GF-D8 (cell line): Measurements from ENCODE around the gene HAGHL.

Experiments
- DNase-seq: peaks from one replicate; lab custom pipeline; 2025; lab: John Stamatoyannopoulos, UW

The HAGHL gene

DNA sequence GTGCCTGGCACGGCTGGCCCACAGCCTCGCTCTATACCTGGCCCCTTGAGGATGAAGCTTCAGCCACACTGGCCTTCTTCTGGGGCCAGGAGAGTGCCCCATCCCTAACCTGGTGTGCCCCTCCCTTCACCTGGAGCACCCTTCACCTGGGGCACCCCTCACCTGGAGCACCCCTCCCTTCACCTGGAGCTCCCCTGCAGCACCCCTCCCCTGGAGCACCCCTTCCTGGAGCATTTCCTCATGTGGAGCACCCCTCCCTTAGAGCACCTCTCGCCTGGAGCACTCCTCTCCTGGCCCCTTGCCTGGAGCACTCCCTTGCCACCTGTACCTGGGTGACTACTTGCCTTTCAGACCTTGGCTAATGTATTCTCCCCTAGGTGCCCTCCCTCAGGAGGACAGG is 18.9 kb upstream of the HAGHL start:
- DNase-seq = no peak

DNA sequence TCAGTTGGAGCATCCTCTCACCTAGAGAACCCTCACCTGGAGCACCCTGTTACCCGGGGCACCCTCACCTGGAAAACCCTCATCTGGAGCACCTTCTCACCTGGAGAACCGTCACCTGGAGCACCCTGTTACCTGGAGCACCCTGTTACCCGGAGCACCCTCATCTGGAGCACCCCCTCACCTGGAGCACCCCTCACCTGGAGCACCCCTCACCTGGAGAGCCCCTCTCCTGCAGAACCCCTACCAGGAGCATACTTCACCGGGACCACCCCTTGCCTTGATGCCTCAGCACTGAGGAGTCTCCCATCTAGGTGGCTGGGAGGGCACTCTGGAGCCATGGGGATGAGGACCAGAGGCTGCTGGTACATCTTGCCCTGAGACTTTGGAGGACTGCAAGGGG is 17.9 kb upstream of the HAGHL start:
- DNase-seq = no peak

DNA sequence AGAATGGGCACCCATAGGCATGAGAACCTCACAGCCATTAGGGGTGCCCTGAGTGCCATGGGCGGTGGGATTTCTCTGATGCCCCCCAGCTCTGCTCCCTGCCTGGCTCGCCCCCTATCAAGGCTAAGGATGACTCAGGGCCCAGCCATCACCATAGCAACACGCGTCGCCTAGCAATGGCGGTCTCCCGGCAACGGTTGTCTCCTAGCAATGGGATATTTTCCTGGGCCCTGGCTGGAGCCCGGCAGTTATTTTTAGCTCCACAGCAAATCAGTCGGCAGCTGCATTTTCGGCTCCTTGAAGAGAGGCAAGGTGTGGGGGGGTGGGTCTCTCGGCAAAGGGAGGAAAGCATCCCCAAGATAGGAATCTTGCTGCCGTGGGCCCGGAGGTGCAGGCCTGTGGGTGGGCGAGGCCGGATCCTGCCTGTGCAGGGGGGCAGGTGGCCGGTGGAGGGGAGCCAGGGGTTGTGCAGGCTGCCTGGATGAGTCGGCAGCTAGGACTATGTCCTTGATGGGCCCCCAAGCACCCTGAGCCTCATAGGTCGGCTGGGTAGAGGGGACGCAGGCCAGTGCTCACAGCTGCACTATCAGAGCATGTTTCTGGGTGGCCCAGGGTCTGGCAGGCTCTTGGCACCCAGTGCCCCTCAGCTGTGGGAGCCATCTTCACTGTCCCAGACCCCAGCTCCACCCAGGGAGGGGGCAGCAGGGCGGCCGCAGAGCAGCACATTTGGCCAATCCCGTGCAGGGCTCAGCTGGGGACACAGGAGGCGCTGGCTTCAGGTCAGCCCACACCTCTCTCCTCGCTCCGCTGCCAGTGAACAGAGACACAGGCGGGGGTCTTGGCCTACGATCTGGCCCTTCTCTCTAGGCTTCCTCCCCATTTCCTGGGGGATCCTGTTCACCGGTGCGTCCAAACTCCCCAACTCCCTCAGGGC is 17.1 kb upstream of the HAGHL start:
- no peak for DNase-seq

DNA sequence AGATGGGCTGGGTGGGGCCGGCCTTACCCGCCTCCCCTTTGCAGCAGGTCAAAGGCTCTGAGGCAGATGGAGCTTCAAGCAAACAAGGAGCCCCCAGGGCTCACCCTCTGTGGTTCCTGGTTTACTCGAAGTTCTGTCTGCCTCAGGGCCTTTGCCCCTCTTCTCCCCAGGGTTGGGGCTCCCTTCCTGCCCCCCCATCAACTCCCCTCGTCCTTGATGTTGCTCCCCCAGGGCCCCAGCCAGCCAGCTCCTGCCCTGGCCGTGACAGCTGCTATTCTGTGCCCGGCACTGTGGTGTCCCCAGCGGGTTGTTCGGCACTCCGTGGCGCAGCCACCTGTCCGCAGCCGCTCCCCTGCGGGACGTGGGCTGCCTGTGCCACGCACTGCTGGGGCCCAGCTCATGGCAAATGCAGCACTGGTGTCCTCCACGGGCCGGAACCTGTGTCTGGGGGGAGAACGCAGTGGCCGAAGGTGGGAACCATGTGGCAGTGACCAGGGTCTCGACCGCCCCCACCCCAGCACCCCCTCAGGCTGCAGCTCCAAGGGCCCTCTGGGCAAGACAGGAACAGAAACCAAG is 16.3 kb upstream of the HAGHL start:
- no peak for DNase-seq

DNA sequence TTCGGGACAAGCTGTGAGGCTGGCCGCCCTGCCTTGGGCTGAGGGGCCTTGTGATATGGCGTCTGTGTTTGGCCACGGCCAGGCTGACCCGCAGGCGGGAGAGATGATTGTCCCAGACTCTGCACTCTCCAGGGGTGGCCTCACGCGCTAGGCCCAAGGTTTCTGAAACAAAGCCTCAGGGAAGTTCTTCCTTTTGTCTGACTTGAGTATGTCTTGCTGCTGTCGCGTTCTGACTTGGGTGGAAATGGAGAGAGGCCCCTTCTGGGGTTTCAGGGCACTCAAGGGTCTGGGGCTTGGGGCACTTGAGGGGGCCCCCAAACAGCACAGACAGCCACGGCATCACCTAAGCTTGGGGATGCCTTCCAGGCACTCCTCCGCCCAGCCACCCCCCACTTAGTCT is 15.8 kb upstream of the HAGHL start:
- no peak for DNase-seq

DNA sequence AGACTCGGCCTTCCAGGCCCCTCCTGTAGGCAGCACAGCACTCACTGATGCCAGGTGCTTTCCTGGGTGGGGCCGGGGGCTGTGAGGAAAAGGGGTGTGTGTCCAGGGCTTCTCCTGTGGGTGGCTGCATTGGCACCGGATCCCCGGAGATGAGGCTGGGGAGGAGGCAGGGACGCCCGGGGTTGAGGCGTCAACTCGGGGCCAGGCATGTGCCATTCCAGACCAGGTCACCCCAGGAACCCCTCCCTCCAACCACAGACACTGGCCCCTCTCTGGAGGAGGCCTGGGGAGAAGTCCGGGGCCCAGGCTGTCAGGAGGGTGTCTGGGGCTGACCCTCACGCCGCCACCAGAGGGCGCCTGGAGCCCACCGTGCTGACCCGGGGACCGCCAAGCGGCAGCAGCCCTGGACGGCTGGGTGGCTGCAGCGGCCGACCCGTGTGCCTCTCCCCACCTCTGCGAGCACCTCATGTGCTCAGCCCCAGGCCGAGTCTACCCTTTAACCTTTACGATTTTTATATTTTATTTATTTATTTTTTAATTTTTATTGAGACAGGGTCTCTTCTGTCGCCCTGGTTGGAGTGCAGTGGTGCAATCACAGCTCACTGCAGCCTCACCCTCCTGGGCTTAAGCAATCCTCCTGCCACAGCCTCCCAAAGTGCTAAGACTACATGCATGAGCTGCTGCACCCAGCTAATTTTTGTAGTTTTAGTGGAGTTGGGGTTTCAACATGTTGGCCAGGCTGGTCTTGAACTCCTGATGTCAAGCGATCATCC is 15.2 kb upstream of the HAGHL start:
- peak; percentile 5 for DNase-seq

DNA sequence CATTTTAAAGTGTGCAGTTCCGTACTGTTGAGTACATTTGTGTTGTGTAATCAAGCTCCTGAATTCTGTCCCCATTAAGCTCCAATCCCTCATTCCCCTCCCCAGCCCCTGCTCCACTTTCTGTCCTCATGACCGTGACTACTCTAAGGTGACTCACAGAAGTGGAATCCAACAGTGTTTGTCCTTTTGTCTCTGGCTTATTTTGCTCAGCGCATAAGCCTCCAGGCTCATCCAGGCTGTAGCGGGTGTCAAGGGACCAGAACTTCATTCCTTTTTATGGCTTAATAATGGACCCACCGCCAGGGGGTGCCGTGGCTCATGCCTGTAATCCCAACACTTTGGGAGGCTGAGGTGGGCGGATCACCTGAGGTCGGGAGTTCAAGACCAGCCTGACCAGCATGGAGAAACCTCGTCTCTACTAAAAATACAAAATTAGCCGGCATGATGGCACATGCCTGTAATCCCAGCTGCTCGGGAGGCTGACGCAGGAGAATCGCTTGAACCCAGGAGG is 14.1 kb upstream of the HAGHL start:
- DNase-seq = peak; percentile 17

DNA sequence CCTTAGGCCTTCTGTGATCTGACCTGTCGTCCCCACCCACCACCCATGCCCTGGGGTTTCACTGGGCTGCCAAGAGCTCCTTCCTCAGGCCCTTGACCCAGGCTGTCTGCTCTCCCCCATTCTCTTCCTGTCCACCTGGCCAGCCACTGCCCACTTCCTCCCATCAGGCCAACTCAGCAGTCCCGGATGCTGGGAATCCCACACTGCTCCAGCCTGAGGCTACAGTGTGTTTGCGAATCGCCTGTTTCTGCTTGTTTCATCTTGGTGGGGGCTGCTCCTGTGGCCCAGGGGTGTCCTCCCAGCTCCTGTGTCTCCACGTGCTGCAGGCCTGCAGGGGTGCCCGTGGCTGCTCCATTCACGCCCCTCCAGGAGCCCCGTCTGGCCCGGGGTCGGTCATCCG is 12.8 kb upstream of the HAGHL start:
- no peak for DNase-seq

DNA sequence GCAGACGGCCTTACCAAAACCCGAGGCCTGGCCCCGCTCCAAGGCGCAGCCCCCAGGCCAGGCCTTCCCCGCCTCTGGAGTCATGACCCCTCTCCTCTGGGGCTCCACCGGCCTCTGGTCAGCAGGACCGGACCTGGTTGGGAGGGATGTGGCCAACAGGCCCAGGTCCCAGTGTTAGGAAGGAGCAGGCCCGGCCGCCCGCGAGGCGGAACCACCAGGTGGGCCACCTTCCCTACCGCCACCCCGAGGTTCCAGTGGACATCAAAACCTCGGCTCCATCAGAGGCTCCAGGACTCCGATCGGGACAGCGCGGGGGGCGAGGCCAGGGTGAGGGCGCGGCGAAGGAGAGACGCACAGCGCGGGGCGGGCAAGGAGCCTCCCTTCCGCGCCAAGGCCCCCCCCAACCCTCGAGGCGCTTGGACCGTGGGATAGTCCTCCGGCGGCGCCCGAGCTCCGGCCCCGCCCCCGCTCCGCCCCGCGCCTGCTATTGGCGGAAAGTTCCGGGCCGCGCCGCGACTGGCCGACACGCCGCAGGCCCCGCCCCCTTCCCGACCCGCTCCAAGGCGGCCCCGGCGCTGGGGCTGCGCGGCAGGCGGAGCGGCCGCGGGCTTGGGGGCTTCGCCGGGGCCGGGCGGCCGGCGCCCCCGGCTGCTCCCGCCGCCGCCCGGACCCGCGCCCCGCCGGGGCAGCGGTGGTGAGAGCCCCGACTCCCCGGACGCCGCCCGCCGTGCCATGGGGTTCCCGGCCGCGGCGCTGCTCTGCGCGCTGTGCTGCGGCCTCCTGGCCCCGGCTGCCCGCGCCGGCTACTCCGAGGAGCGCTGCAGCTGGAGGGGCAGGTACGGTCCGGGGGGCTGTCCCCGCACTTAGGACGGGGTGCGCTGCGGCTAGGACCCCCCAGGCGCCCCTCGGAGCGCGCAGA is 12.1 kb upstream of the HAGHL start, which contains the start of gene METRN:
METRN (plus strand) TSS at position 561 of the 919 bp plus-strand sequence; CDS start at position 733, 172 bp downstream.
- DNase-seq = peak; percentile 63

DNA sequence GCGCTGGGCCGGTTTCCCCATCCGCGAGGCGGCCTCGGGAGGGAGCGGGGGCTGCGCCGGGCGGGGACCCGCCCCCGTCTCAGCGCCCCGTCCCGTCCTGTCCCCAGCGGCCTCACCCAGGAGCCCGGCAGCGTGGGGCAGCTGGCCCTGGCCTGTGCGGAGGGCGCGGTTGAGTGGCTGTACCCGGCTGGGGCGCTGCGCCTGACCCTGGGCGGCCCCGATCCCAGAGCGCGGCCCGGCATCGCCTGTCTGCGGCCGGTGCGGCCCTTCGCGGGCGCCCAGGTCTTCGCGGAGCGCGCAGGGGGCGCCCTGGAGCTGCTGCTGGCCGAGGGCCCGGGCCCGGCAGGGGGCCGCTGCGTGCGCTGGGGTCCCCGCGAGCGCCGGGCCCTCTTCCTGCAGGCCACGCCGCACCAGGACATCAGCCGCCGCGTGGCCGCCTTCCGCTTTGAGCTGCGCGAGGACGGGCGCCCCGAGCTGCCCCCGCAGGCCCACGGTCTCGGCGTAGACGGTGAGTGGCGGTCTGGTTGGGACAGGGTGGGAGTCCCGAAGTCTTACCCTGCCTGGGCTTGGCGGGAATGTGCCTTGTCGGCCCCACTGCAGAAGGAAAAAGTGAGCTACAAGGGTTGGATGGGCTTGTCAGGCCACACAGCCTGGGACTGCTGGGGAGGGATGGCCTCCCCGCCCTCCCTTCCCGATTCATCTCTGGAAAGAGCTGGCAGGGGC is 11.3 kb upstream of the HAGHL start:
- no peak for DNase-seq

DNA sequence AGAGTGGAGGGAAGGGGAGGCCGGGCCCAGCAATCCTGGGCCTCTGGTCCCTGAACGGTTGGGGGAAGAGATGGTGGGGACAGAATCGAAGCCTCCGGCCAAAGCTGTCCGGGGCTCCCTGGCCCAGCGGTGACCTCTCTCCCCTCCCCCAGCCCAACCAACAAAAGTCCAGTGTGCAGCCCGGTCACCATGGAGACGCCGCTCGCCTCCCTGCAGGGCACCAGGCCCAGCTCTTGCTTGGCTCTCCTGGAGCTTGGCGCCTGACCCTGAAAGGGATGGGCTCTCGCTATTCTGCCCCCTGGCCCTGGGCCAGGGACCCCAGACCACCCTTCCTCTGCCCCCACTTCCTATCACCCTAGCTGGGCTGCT is 10.7 kb upstream of the HAGHL start:
- no peak for DNase-seq

DNA sequence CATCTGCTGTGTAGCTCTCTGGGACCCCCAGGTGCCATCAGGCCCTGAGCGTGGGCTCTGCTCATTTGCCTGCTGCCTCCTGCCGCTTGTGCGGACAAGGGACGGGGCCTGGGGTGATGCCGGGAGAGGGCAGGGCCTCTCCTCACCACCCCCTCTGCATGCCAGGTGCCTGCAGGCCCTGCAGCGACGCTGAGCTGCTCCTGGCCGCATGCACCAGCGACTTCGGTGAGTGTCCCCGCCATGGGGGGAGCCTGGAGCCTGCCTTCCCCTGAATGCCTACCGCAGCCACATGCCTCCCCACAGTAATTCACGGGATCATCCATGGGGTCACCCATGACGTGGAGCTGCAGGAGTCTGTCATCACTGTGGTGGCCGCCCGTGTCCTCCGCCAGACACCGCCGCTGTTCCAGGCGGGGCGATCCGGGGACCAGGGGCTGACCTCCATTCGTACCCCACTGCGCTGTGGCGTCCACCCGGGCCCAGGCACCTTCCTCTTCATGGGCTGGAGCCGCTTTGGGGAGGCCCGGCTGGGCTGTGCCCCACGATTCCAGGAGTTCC is 10.1 kb upstream of the HAGHL start:
- DNase-seq = no peak

DNA sequence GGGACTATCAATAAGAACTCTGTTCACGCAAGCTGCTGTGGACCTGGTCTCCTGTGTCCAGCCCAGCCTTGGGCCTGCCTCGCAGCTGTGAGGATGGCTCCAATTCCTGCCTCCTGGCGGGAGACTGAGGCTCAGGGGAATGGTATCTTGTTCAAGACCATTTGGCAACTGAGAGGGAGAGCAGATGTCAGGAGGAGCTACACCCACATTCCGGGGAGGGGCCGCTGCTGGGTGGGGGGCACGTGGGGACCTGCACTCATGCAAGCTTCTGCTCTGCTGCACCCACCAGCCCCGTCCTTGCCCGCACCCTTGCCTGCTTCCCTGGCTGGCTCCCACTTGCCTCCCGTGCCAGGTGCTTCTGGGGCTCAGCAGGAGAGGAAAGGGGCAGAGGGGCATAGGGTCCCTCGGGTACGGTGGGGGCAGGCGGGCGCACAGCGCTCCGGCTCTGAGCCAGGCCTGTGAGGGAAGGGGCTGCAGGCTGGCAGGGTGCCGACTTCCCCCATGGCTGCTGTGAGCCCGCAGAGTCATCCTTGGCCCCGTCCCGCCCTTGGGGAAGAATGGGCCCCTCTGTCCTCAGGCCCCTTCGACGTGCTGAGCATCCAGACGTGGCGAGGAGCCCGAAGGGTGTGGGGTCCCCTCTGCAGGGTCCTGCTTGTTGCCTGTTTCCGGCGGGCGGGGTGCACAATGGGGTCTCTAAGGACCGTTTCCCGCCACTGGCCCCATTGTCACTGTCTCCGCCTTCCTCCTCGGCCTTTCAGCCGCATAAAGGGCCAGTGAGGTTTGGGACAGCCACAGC is 9.3 kb upstream of the HAGHL start:
- no peak for DNase-seq

DNA sequence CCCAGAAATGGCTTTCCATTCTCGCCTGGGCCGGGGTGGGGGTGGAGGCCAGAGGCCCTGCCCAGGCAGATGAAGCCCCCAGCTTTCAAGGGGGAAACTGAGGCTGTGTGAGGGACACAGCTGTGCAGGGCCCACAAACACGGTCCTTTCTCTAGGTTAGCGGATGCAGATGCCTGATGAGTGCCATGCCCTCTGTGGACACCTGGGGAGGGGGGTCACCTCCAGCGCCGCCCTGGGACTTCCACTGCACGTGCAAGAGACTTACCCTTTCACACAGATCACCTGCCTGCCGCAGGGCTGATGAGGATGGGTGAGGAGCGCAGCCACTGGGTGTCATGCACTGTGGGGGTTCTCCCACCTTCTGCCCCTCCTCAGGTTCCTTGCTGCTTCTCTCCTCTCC is 8.5 kb upstream of the HAGHL start:
- DNase-seq = no peak

DNA sequence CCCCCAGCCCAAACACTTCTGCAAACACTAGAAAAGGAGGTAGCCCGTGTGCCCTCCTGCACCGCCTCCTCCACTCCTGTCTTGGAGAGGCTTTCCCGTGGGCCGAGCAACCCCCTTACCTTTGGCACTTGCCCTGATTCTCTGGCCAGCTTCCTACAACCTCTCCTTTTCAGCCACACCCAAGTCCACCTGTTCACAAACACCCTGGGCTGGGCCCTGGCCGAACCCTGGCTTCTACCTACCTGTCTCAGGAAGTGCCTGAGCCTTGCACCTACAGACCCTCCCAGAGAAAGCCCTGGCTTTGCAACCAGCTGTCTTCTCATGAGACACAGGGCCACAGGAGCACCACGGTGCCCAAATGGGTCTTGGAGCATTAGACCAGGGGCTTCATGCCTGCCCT is 8.0 kb upstream of the HAGHL start:
- no peak for DNase-seq

DNA sequence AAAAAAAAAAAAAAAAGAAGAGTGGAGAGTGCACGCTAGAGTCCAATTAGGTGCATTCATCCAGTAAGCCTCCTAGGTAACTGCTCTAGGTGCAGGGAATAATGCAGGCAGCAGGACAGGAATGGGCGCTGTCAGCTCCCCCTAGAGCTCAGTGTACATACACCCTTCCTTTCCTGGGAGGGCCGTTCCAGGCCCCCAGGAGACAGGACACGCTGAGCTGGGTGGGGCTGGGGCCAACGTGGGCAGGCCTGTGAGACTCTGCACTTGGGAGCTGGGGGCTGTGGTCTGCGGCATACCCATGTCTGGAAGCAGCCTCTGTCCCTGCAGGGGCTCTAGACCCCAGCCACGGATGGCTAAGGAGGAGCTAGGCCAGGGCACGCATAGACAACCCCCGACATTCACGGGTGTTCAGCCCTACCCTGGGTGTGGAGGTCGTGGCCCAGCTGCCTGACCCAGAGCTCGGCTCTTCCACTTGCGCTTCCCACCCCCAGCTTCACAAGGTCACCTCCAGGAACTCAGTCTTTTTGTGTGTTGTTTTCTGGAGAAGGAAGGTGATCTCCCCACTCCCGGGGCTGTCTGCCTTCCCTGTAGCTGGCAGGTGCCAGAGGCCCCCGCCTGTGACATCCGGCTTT is 7.0 kb upstream of the HAGHL start:
- no peak for DNase-seq

DNA sequence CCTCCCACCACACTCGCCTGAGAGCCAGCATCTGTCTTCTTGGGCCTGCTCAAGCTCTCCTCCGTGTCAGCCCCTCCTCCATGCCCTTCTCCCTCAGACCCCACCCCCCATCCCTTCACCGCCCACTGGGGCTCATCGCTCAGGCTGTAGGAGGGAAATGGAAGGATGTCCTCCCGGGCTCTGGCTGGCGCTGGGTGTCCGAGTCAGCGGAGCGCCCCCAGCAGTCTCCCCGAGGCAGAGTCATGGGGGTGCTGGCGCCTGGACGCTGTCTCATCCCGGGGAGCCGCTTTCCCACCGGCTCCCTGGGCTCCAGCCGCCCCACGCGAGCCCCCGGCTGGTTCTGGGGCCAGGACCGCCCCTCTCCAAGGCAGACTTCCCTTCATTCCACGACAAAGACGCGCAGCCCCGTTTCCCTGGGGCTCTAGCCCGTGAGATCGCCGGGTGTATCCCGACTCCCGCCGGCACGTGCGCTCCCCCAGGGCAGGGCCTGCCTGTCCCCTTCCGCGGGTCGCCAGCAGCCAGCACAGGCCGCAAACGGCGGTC is 6.4 kb upstream of the HAGHL start:
- DNase-seq = peak; percentile 72

DNA sequence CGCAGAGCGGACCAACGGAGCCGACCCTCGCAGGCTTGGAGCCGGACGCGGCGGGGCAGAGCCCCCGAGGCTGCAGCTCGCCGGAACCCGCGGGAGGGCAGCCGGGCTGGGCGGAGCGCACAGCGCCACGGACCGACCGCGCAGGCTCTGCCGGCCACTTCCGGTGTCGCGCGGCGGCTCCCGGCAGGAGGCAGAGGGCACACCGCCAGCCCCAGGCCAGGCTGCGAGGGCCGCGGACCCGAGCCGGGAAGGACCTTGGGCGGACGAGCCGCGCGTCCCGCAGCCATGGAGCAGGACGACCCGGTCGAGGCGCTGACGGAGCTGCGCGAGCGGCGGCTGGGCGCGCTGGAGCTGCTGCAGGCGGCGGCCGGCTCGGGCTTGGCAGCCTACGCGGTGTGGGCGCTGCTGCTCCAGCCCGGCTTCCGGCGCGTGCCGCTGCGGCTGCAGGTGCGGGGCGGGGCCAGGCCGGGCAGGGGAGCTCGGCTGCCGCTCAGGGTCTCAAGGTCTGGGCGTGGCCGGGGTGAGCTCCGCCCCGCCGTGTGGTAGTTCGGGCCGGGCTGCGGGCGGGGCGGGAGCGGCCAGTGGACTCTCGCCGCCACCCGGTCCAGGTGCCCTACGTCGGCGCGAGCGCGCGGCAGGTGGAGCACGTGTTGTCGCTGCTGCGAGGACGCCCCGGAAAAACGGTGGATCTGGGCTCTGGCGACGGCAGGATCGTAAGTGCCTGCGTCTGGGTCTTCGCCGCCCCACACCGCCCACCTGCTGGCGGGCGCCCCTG is 5.7 kb upstream of the HAGHL start, which contains the start of gene ANTKMT:
ANTKMT (plus strand) TSS at position 157 of the 775 bp plus-strand sequence; CDS start at position 286, 129 bp downstream.
- peak; percentile 83 for DNase-seq
